Fibroblast of the aortic adventitia (primary cell): ENCODE measurements around the gene PLP2. TPM values are rescaled to one million over a fixed set of nuclear protein-coding genes. Genes with fewer than 3 reads are reported as not detected.
A peak's percentile ranks its signal among the peaks of the same experiment; 100 is the strongest.
"Not testable (repeated sequence)": the region's sequence is repeated elsewhere in the genome, so short reads cannot be mapped to it uniquely, and the experiment has no call there.

Source experiments
- DNase-seq: peaks from one replicate; pipeline ENCODE4 v3.0.0-alpha.2; 2010; ENCODE audit warnings: low read depth
- H3K4me3 ChIP-seq: 2 replicates; pipeline ENCODE4 v1.5.1; 2011; ENCODE audit warnings: low read depth, mild to moderate bottlenecking, control low read depth, low read length, moderate library complexity
- total RNA-seq: library from RNA; depleted of rRNA; stranded (reverse); fragments of >200 nt; gene quantifications from 2 replicates; pipeline ENCODE4 v1.2.3, GENCODE V29; 2012; ENCODE audit warnings: low replicate concordance
- TF ChIP-seq, protein P1 (sequence below): IDR thresholded peaks from 2 replicates; pipeline ENCODE4 v1.5.1; 2011; ENCODE audit warnings: mild to moderate bottlenecking, low read length, control low read depth, inconsistent platforms; ENCODE audit not compliant: insufficient read depth

PLP2 gene
- total RNA-seq, 1 donor: 93.2 TPM

GRCh38 chrX:49142264-49142663 is 29.4 kb upstream of the PLP2 start:
- TF ChIP-seq, protein P1, sequence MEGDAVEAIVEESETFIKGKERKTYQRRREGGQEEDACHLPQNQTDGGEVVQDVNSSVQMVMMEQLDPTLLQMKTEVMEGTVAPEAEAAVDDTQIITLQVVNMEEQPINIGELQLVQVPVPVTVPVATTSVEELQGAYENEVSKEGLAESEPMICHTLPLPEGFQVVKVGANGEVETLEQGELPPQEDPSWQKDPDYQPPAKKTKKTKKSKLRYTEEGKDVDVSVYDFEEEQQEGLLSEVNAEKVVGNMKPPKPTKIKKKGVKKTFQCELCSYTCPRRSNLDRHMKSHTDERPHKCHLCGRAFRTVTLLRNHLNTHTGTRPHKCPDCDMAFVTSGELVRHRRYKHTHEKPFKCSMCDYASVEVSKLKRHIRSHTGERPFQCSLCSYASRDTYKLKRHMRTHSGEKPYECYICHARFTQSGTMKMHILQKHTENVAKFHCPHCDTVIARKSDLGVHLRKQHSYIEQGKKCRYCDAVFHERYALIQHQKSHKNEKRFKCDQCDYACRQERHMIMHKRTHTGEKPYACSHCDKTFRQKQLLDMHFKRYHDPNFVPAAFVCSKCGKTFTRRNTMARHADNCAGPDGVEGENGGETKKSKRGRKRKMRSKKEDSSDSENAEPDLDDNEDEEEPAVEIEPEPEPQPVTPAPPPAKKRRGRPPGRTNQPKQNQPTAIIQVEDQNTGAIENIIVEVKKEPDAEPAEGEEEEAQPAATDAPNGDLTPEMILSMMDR: peak; percentile 41
- H3K4me3 ChIP-seq, DNase-seq: not testable (repeated sequence)

- DNase-seq, H3K4me3 ChIP-seq: not testable (repeated sequence)
Measured at GRCh38 chrX:49143154-49143553, 28.5 kb upstream of the PLP2 start.

GRCh38 chrX:49147282-49147681 is 24.4 kb upstream of the PLP2 start:
- TF ChIP-seq, protein P1: no peak
- H3K4me3 ChIP-seq: no peak overlapping the region
- no peak for DNase-seq

- TF ChIP-seq, protein P1: no peak
- no peak overlapping the region for H3K4me3 ChIP-seq
- DNase-seq: no peak
Measured at GRCh38 chrX:49147936-49148335, 23.8 kb upstream of the PLP2 start.

DNA sequence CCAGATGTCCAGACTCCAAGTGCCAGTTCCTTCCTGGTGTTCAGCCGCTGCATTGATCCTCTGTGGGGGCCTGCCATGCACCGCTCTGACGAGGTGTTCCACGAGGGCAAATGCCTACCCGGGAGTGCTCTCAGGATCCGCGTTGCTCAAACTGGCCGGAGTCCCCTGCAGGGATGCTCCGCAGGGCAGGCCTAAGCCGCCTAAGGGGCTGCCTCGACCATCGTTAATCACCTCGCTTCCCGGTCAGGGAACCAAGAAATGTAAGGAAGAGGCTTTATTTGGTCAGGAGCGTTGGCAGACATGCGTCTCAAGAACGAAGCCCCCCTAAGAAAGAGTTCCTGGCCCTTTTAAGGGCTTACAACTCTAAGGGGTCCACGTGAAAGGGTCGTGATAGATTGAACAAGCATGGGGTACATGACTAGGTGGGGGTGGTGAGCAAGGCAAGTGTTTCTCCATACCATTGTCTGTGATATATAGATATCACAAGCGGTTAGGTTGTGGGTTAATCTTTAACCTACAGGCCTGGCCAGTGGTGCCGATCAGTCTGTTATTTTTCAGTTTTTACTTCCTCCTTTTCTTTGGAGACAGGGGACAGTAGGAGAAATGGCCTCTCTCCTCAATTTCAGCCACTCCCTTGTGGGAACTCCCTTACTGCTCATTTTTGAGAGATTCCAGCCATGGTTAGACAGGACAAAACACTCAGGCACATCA is 23.2 kb upstream of the PLP2 start:
- not testable (repeated sequence) for H3K4me3 ChIP-seq, DNase-seq

GRCh38 chrX:49149291-49149690 is 22.4 kb upstream of the PLP2 start:
- not testable (repeated sequence) for DNase-seq, H3K4me3 ChIP-seq

- no peak for DNase-seq
- H3K4me3 ChIP-seq: no peak overlapping the region
- TF ChIP-seq, protein P1: no peak
Measured at GRCh38 chrX:49153467-49153866, 18.2 kb upstream of the PLP2 start.

GRCh38 chrX:49155243-49155899 is 16.3 kb upstream of the PLP2 start:
- TF ChIP-seq, protein P1: no peak
- H3K4me3 ChIP-seq: peak overlapping the region; percentile 54
- peak; percentile 63 for DNase-seq
